H1 (cell line): Measurements from ENCODE around the gene SRPRA. TPM values are rescaled to one million over a fixed set of nuclear protein-coding genes. Genes with fewer than 3 reads are reported as not detected.

Experiments used
- CTCF ChIA-PET: fragments of 300-600 bp; sonication (Branson Sonifier 250); formaldehyde crosslinking; loops from one replicate; lab custom pipeline; 2021; ENCODE audit not compliant: partially characterized antibody; lab: Charles Lee
- POLR2A ChIA-PET: fragments of 300-600 bp; sonication (Branson Sonifier 250); formaldehyde crosslinking; loops from one replicate; lab custom pipeline; 2021; ENCODE audit warnings: inconsistent platforms; ENCODE audit not compliant: partially characterized antibody; lab: Charles Lee
- DNase-seq, 2 experiments: peaks; one replicate each; pipeline versions ENCODE4 v3.0.0 to v3.0.0-alpha.2; 2010 to 2022; ENCODE audit warnings: low spot score in 2 of 2, low read depth in 1 of 2, mixed read lengths in 1 of 2
- FAIRE-seq: peaks from 2 replicates; lab custom pipeline; 2011; peaks lifted over from hg19 to GRCh38; lab: Jason Lieb, UNC
- H2AFZ ChIP-seq: 2 replicates; pipeline ENCODE4 v1.8.1; 2012; ENCODE audit warnings: low read length, inconsistent platforms
- H2AK5ac ChIP-seq: 2 replicates; pipeline ENCODE4 v1.6.1; 2013; ENCODE audit warnings: low read depth, low read length
- H2BK120ac ChIP-seq: replicated peaks from 2 replicates; pipeline ENCODE3; 2013; ENCODE audit warnings: low read depth, low read length, inconsistent platforms
- H2BK12ac ChIP-seq: 2 replicates; pipeline ENCODE4 v1.6.1; 2013; ENCODE audit warnings: low read depth, low read length
- H2BK15ac ChIP-seq: 2 replicates; pipeline ENCODE4 v1.6.1; 2013; ENCODE audit warnings: low read length
- H2BK20ac ChIP-seq: 2 replicates; pipeline ENCODE4 v1.6.1; 2013; ENCODE audit warnings: low read length
- H2BK5ac ChIP-seq: 2 replicates; pipeline ENCODE4 v1.6.1; 2013; ENCODE audit warnings: low read depth, low read length
- H3K14ac ChIP-seq: 2 replicates; pipeline ENCODE4 v1.6.1; 2013; ENCODE audit warnings: inconsistent platforms; ENCODE audit not compliant: insufficient read length
- H3K18ac ChIP-seq: 2 replicates; pipeline ENCODE4 v1.6.1; 2013; ENCODE audit warnings: low read length; ENCODE audit errors: extremely low read depth
- H3K23ac ChIP-seq: 2 replicates; pipeline ENCODE4 v1.6.1; 2013; ENCODE audit warnings: inconsistent platforms; ENCODE audit not compliant: insufficient read length
- H3K23me2 ChIP-seq: 2 replicates; pipeline ENCODE4 v1.6.1; 2013; ENCODE audit warnings: low read depth, low read length
- H3K27ac ChIP-seq: 2 replicates; pipeline ENCODE4 v1.6.1; 2011; ENCODE audit warnings: low read depth, low read length, inconsistent platforms
- H3K27me3 ChIP-seq, 4 experiments: replicated peaks in 1 of 4; 1 replicate in 1 of 4; 2 replicates in 3 of 4; pipeline versions ENCODE4 v1.6.1 to v1.8.1; 2011 to 2013; ENCODE audit warnings: low read length in 3 of 4, mild to moderate bottlenecking in 3 of 4, inconsistent platforms in 2 of 4, mixed read lengths in 2 of 4, moderate library complexity in 1 of 4; ENCODE audit not compliant: control insufficient read depth in 3 of 4, insufficient read depth in 3 of 4; ENCODE audit errors: extremely low read depth in 1 of 4
- H3K36me3 ChIP-seq, 4 experiments: 2 replicates each; pipeline versions ENCODE4 v1.6.1 to v1.8.1; 2011 to 2013; ENCODE audit warnings: mild to moderate bottlenecking in 4 of 4, low read length in 3 of 4, moderate library complexity in 2 of 4, control low read depth in 1 of 4, inconsistent platforms in 1 of 4; ENCODE audit not compliant: insufficient read depth in 4 of 4, control insufficient read depth in 2 of 4
- H3K4ac ChIP-seq: replicated peaks from 2 replicates; pipeline ENCODE3; 2013; ENCODE audit warnings: low read length, low read depth, mixed read lengths, inconsistent platforms; ENCODE audit not compliant: insufficient read length
- H3K4me1 ChIP-seq, 4 experiments: replicated peaks in 1 of 4; 1 replicate in 1 of 4; 2 replicates in 3 of 4; pipeline versions ENCODE4 v1.6.1 to v1.8.1; 2011 to 2013; ENCODE audit warnings: low read length in 3 of 4, inconsistent platforms in 2 of 4, mixed read lengths in 1 of 4; ENCODE audit not compliant: insufficient read depth in 4 of 4, control insufficient read depth in 3 of 4
- H3K4me2 ChIP-seq, 2 experiments: 2 replicates each; pipeline versions ENCODE4 v1.6.1 to v1.8.1; 2011 to 2013; ENCODE audit warnings: low read depth in 2 of 2, low read length in 2 of 2, control low read depth in 1 of 2, inconsistent platforms in 1 of 2, mild to moderate bottlenecking in 1 of 2; ENCODE audit not compliant: insufficient read depth in 1 of 2
- H3K4me3 ChIP-seq, 4 experiments: fragments of 200-600, 300-600 bp in 1 of 4; sonication (generic), shearing (Covaris generic), sonication (Bioruptor Twin) in 1 of 4; 2 replicates each; pipeline versions ENCODE4 v1.5.1 to v1.8.1; 2011 to 2016; ENCODE audit warnings: low read length in 4 of 4, low read depth in 3 of 4, control low read depth in 2 of 4, inconsistent platforms in 2 of 4, mild to moderate bottlenecking in 2 of 4, mixed read lengths in 1 of 4, moderate library complexity in 1 of 4; ENCODE audit not compliant: insufficient read depth in 2 of 4; ENCODE audit errors: extremely low read depth in 1 of 4
- H3K56ac ChIP-seq: replicated peaks from 2 replicates; pipeline ENCODE3; 2013; ENCODE audit warnings: low read depth, mild to moderate bottlenecking, mixed read lengths, low read length, inconsistent platforms; ENCODE audit not compliant: insufficient read length
- H3K79me1 ChIP-seq: 2 replicates; pipeline ENCODE4 v1.6.1; 2013; ENCODE audit warnings: low read depth, low read length, control low read depth
- H3K79me2 ChIP-seq, 2 experiments: 2 replicates each; pipeline versions ENCODE4 v1.6.1 to v1.8.1; 2012 to 2013; ENCODE audit warnings: low read length in 2 of 2, mild to moderate bottlenecking in 2 of 2, inconsistent platforms in 1 of 2; ENCODE audit not compliant: insufficient read depth in 2 of 2, control insufficient read depth in 1 of 2
- H3K9ac ChIP-seq, 4 experiments: replicated peaks in 1 of 4; 1 replicate in 1 of 4; 2 replicates in 3 of 4; pipeline versions ENCODE4 v1.6.1 to v1.8.1; 2011 to 2013; ENCODE audit warnings: low read depth in 3 of 4, low read length in 3 of 4, control low read depth in 2 of 4, mild to moderate bottlenecking in 2 of 4, moderate library complexity in 2 of 4, inconsistent platforms in 1 of 4; ENCODE audit errors: extremely low read depth in 1 of 4
- H3K9me3 ChIP-seq, 2 experiments: 2 replicates each; pipeline versions ENCODE4 v1.6.1 to v1.8.1; 2012 to 2013; ENCODE audit warnings: mild to moderate bottlenecking in 2 of 2, moderate library complexity in 2 of 2, control low read depth in 1 of 2, inconsistent platforms in 1 of 2, low read depth in 1 of 2, low read length in 1 of 2, mixed read lengths in 1 of 2; ENCODE audit not compliant: insufficient read depth in 2 of 2
- H4K20me1 ChIP-seq, 2 experiments: replicated peaks in 1 of 2; 2 replicates each; pipeline versions ENCODE3 to v1.8.1; 2011 to 2013; ENCODE audit warnings: inconsistent platforms in 2 of 2, low read length in 2 of 2, mild to moderate bottlenecking in 1 of 2; ENCODE audit not compliant: insufficient read depth in 2 of 2, control insufficient read depth in 1 of 2
- H4K5ac ChIP-seq: 2 replicates; pipeline ENCODE4 v1.6.1; 2013; ENCODE audit warnings: low read length, low read depth, mixed read lengths, inconsistent platforms; ENCODE audit not compliant: insufficient read length
- H4K8ac ChIP-seq: 2 replicates; pipeline ENCODE4 v1.8.0; 2013; ENCODE audit warnings: mild to moderate bottlenecking, moderate library complexity, low read length, inconsistent platforms; ENCODE audit not compliant: insufficient read depth; ENCODE audit errors: extremely low read depth
- H4K91ac ChIP-seq: replicated peaks from 2 replicates; pipeline ENCODE3; 2013; ENCODE audit warnings: low read length, mixed read lengths, inconsistent platforms; ENCODE audit not compliant: insufficient read length
- ATF3 ChIP-seq: IDR thresholded peaks from 2 replicates; pipeline ENCODE4 v1.6.1; 2011; ENCODE audit warnings: low read depth, mild to moderate bottlenecking, low read length; ENCODE audit not compliant: insufficient read depth
- WGBS, 2 experiments: shearing (Covaris generic) in 1 of 2; methylation state at CpG; one replicate each; pipeline versions ENCODE4 v1.1.6 to v1.1.7; 2013 to 2015; ENCODE audit warnings: low lambda C conversion rate in 2 of 2, mixed read lengths in 2 of 2, inconsistent platforms in 1 of 2, low coverage in 1 of 2, missing lambda C conversion rate in 1 of 2; ENCODE audit not compliant: insufficient replicate concordance in 2 of 2, insufficient coverage in 1 of 2, insufficient read length in 1 of 2; ENCODE audit errors: extremely low coverage in 1 of 2, missing lambda C conversion rate in 1 of 2; 5-methylcytosine and 5-hydroxymethylcytosine counted together
- polyA plus RNA-seq, 7 experiments: library from polyadenylated mRNA; depleted of rRNA in 3 of 7; stranded (reverse) in 5 of 7; unstranded in 2 of 7; fragments of >200 nt in 5 of 7; fragments of 200-250 nt in 2 of 7; gene quantifications; 1 replicate in 5 of 7; 2 replicates in 1 of 7; 4 replicates in 1 of 7; pipeline versions ENCODE4 v1.2.1 to v1.2.3, GENCODE V29; 2011 to 2013; ENCODE audit warnings: missing spikeins in 2 of 7, mixed read lengths in 2 of 7
- total RNA-seq: library from RNA; stranded (reverse); fragmentation: NEBNext Ultra II Directional; extraction: Animal tissue kit (Norgen Biotek cat#: 25700); gene quantifications from 2 replicates; pipeline ENCODE4 v1.2.1, GENCODE V29; 2021

Gene SRPRA
- total and polyA plus RNA-seq, 2 of the 8 experiments (the other 6 are each of a cell fraction or from before 2014, with no cell fraction given): 57.6 to 62.0 TPM

DNA sequence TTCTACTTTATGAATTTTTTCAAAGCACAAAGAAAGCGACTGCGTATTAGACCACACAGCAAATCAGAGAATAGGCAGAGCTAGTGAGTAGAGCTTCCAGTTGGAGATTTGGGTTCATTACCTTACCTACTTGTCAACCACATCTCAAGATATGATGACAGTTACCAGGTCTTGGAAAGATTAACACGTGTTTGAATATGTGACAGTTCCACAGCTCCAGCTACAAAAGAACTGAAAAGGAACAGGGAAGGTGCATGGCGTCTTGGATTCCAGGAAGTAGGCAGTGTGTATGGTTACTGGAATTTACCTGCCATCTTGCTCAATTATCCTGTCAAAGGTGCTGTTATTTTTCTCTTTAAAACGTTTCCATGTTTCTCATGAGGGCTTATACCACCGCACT is 19.5 kb upstream of the SRPRA start:
- Histone ChIP-seq H4K91ac (no peak overlapping the region), H3K18ac (no peak overlapping the region), H2BK5ac (no peak overlapping the region), H3K14ac (no peak overlapping the region), H3K9me3 (no peaks in the 10 kb centered on the region), H4K5ac (no peak overlapping the region), H3K23me2 (peaks cover 5% of the 10 kb centered on the region), H2AFZ (no peak overlapping the region), H3K36me3 (0 out of 8 replicates have a peak, but pooled peaks cover 0 to 2% (median 0%) of the 10 kb centered on the region in 4 experiments), H3K27me3 (peaks cover 0 to 4% (median 0%) of the 10 kb centered on the region in 4 experiments; a peak in 1 of 7 replicates), H2BK15ac (no peak overlapping the region), H3K56ac (no peak overlapping the region), H3K9ac (no peak overlapping the region), H2AK5ac (no peak overlapping the region), H3K4me3 (no peak overlapping the region), H3K23ac (no peak overlapping the region), H3K4ac (no peak overlapping the region), H3K27ac (no peak overlapping the region), H3K79me2 (no peaks in the 10 kb centered on the region), H2BK12ac (no peak overlapping the region), H3K4me2 (no peak overlapping the region), H3K79me1 (peaks cover 2% of the 10 kb centered on the region; the same call in 1 of the 2 replicates), H4K20me1 (peaks cover 0 to 5% of the 10 kb centered on the region in 2 experiments), H4K8ac (no peak overlapping the region), H3K4me1 (peaks cover 0 to 3% (median under 1%) of the 10 kb centered on the region in 4 experiments; a peak in 2 of 7 replicates), H2BK120ac (no peak overlapping the region), H2BK20ac (no peak overlapping the region)
- 92% methylated on average over 6 of the region's 6 CpGs; no CpG with 5 or more reads in 1 of the 2 experiments for WGBS, 2 experiments
- FAIRE-seq: no peak
- TF ChIP-seq ATF3: no peak
- ChIA-PET CTCF (no interaction called here), POLR2A (interaction anchor here (1.1 to 4.7 kb wide), 5 partner anchors 12 to 361 kb away, joined by 3 to 23 read pairs (median 6); partner anchors contain the start of genes FAM118B, FOXRED1 and SRPRA)
- DNase-seq: no peak
